Psoas muscle (tissue), 8 donors: ENCODE data around the gene VAV2. TPM values are rescaled to one million over a fixed set of nuclear protein-coding genes. Genes with fewer than 3 reads are reported as not detected.

Source experiments
- ATAC-seq, 4 donors: fragments of 200-7000 bp; cut with Tn5 transposase; one replicate each; pipeline ENCODE4 v1.9.1; 2020; ENCODE audit warnings: moderate library complexity in 3 of 4, mild to moderate bottlenecking in 2 of 4
- DNase-seq, 2 donors: peaks; one replicate each; pipeline ENCODE4 v3.0.0-alpha.2; 2020
- H3K27ac ChIP-seq: fragments of 200-600 bp; one replicate; pipeline ENCODE4 v1.8.0; 2022
- H3K27me3 ChIP-seq, 3 donors: fragments of 200-600 bp in 1 of 3; one replicate each; pipeline versions ENCODE4 v1.6.1 to v1.8.0; 2013 to 2022; ENCODE audit warnings: low read length in 2 of 3, mild to moderate bottlenecking in 2 of 3, moderate library complexity in 1 of 3; ENCODE audit not compliant: insufficient read depth in 3 of 3
- H3K36me3 ChIP-seq, 2 donors: fragments of 200-600 bp in 1 of 2; one replicate each; pipeline versions ENCODE4 v1.6.1 to v1.8.0; 2013 to 2022; ENCODE audit warnings: low read depth in 1 of 2, mild to moderate bottlenecking in 1 of 2, moderate library complexity in 1 of 2; ENCODE audit not compliant: insufficient read depth in 1 of 2
- H3K4me1 ChIP-seq: fragments of 200-600 bp; one replicate; pipeline ENCODE4 v1.8.0; 2022
- H3K4me3 ChIP-seq: fragments of 200-600 bp; one replicate; pipeline ENCODE4 v1.8.0; 2022; ENCODE audit warnings: mild to moderate bottlenecking
- H3K9me3 ChIP-seq: fragments of 200-600 bp; one replicate; pipeline ENCODE4 v1.8.0; 2022
- WGBS, 3 donors: extraction: QIAGEN DNeasy Blood & Tissue Kit; methylation state at CpG; one replicate each; pipeline versions ENCODE4 v1.1.6 to v1.1.7; 2013; 5-methylcytosine and 5-hydroxymethylcytosine counted together
- intact Hi-C, 2 donors: fragments of 100-400 bp; cut with DNase I; formaldehyde crosslinking; loops; one replicate each; pipeline versions ENCODE4 v1.11.0 to v1.14.2; 2022
- polyA plus RNA-seq, 3 donors: library from polyadenylated mRNA; stranded (reverse); fragments of 200-250 nt; gene quantifications; one replicate each; pipeline ENCODE4 v1.2.3, GENCODE V29; 2013
- total RNA-seq, 4 donors: library from RNA; stranded (reverse); fragmentation: NEBNext Ultra II Directional in 2 of 4; extraction: Animal tissue kit (Norgen Biotek cat#: 25700) in 2 of 4; gene quantifications; one replicate each; pipeline versions ENCODE4 v1.2.1 to v1.2.4, GENCODE V29; 2021 to 2023
- TF ChIP-seq, protein P1 (sequence below): fragments of 200-600 bp; IDR thresholded peaks from one replicate; pipeline ENCODE4 v1.8.0; 2022; ENCODE audit warnings: antibody characterized with exemption
- donor health status: healthy with polysubstance abuse.
- donor health status: DM: no; HTN: no; CAD: no; lungs with moderate emphysema.
- donor health status: Bipolar disorder and iron deficiency.
- donor health status: healthy.
- donor health status: DM: yes; HTN: yes; CAD: no.
- donor health status: DM: no; HTN: no; CAD: no.
- donor health status: DM: no; HTN: no; CAD: no.
- donor health status: DM: yes; HTN: yes; CAD: no.

Gene VAV2
- total and polyA plus RNA-seq, 7 donors = 0.70 to 2.9 (median 1.4) TPM

DNA sequence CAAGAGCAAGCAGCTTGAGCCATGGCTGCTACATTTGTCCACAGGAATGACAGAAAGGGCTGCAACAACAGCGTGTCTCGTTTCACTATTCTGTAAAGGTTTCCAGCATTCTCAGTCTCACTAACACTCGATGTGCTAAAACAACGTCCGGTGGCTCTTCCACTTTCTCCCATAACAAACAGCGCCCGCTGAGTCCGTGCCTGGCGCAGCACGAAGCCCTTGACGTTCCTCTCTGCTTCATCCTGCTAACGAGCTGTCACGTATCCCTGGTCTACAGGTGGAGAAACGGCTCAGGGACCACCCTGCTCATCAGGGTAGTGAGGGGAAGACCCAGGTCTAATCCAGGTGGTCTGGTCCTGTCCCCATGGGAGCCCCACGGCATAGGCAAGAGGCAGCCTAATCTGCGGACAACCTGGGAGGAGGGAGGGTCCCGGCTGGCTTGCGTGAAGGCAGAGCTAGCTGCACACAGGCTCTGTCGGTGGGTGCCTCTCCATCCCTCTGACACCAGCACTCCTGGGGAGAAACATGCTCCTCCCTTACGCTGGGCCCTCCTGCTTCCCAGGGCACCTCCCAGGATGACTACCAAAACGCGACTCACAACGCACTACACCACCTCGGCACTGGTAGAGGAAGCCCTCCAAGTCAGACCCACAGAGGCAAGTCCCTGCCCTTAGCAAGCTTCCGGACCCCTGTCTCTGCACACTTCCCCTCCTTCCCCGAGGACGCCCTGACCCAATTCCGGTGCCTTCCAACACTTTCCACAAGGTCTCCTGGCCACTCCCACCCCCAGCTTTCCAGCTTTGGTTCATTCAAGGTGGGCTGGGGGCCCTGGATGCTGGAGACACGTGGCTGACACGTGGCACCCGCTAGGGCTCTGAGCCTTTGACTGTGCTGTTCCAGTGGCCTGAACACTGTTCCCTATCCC lies 43.3 kb downstream of the VAV2 start:
- DNase-seq (peak; percentile 11 to 38), ATAC-seq (no peak)
- Histone ChIP-seq H3K4me3 (no peak overlapping the region), H3K9me3 (no peaks in the 10 kb centered on the region), H3K4me1 (no peaks in the 10 kb centered on the region), H3K27me3 (peaks cover 0 to 24% (median 9%) of the 10 kb centered on the region in 3 donors), H3K36me3 (no peaks in the 10 kb centered on the region), H3K27ac (no peak overlapping the region)
- intact Hi-C loops = no loop called here
- 88 to 92% (median 90%) methylated on average over 31 of the region's 31 CpGs for WGBS, 3 donors
- TF ChIP-seq, protein P1, sequence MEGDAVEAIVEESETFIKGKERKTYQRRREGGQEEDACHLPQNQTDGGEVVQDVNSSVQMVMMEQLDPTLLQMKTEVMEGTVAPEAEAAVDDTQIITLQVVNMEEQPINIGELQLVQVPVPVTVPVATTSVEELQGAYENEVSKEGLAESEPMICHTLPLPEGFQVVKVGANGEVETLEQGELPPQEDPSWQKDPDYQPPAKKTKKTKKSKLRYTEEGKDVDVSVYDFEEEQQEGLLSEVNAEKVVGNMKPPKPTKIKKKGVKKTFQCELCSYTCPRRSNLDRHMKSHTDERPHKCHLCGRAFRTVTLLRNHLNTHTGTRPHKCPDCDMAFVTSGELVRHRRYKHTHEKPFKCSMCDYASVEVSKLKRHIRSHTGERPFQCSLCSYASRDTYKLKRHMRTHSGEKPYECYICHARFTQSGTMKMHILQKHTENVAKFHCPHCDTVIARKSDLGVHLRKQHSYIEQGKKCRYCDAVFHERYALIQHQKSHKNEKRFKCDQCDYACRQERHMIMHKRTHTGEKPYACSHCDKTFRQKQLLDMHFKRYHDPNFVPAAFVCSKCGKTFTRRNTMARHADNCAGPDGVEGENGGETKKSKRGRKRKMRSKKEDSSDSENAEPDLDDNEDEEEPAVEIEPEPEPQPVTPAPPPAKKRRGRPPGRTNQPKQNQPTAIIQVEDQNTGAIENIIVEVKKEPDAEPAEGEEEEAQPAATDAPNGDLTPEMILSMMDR = no peak

GRCh38 chr9:133948131-133948530 lies 44.0 kb downstream of the VAV2 start:
- Histone ChIP-seq H3K4me1 (no peaks in the 10 kb centered on the region), H3K9me3 (no peaks in the 10 kb centered on the region), H3K36me3 (no peaks in the 10 kb centered on the region), H3K27ac (no peak overlapping the region), H3K27me3 (peaks cover 0 to 24% (median 9%) of the 10 kb centered on the region in 3 donors), H3K4me3 (no peak overlapping the region)
- ATAC-seq (no peak), DNase-seq (peak; percentile 23 to 36)
- intact Hi-C loops = no loop called here
- TF ChIP-seq, protein P1 = no peak
- WGBS, 3 donors = 75 to 86% (median 83%) methylated on average over 16 of the region's 16 CpGs

DNA sequence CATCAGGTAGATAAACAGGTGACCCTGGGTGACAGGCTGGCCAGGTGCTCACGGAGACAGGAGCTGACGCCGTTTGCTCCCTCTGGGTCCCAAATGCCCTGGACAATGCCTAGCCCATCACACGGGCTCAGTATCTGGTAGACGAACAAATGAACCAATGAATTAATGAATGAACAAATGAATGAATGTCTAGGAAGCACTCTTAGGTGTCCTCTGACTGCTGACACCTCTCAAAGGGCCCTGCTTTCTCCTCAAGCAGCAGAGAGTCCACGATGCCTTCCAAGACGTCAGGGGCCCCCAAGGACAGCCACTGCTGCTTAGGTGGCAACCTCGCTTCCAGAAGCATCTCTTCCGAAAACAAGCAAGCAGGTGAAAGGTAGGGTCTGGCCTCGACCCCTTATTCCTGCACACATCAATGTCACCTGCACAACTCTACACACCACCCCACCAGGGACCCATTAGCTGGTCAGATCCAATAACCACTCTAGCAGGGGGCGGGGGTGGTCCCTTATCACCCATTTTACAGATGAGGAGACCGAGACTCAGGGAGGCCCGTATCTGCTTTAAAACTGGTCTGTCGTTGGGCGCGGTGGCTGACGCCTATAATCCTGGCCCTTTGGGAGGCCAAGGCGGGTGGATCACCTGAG lies 45.2 kb downstream of the VAV2 start:
- 90 to 93% (median 92%) methylated on average over 18 of the region's 18 CpGs for WGBS, 3 donors
- no peaks in the 10 kb centered on the region for H3K36me3 ChIP-seq
- H3K4me3 ChIP-seq = no peak overlapping the region
- no peaks in the 10 kb centered on the region for H3K4me1 ChIP-seq
- peak; percentile 8 to 26 for DNase-seq
- peaks cover 0 to 24% (median 9%) of the 10 kb centered on the region in 3 donors for H3K27me3 ChIP-seq
- intact Hi-C loops = no loop called here
- no peak for ATAC-seq
- no peaks in the 10 kb centered on the region for H3K9me3 ChIP-seq
- no peak overlapping the region for H3K27ac ChIP-seq
- TF ChIP-seq, protein P1 = no peak

GRCh38 chr9:133945977-133946753 lies 46.0 kb downstream of the VAV2 start:
- Histone ChIP-seq H3K4me1 (no peaks in the 10 kb centered on the region), H3K4me3 (no peak overlapping the region), H3K36me3 (no peaks in the 10 kb centered on the region), H3K27ac (no peak overlapping the region), H3K9me3 (no peaks in the 10 kb centered on the region), H3K27me3 (peaks cover 0 to 19% (median 9%) of the 10 kb centered on the region in 3 donors)
- no peak for ATAC-seq
- TF ChIP-seq, protein P1 = no peak
- peak; percentile 7 to 39 for DNase-seq
- intact Hi-C loops = no loop called here
- WGBS, 3 donors = 92 to 95% (median 95%) methylated on average over 14 of the region's 14 CpGs
